T-helper 1 cell (primary cell): ENCODE data around the gene FAM83D.
A peak's percentile ranks its signal among the peaks of the same experiment; 100 is the strongest.
"Not testable (repeated sequence)": the region's sequence is repeated elsewhere in the genome, so short reads cannot be mapped to it uniquely, and the experiment has no call there.

ENCODE experiments used
- DNase-seq, 5 donors: peaks; one replicate each; pipeline ENCODE4 v3.0.0-alpha.2; 2012 to 2020

Gene FAM83D

DNA sequence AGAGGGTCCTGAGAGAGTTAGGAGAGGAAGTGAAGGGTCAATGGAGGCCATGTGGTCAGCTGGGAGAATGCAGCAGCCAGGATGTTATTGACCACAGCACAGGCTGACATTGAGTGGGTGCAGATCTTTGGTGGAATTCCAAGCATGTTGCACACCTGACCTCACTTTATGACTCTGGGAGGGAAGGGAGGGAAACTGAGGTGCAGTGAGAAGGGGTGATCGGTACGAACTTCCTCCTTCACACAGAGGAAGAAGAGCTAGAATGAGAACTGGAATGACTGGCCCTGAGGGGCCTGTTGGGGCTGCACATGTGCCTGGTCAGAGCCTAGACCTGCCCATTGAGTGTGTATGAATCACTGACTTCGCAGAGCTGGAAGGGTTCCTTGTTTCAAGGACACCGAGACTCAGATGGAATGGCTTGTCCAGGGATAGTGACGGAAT lies 9.8 kb downstream of the FAM83D start:
- no peak for DNase-seq

DNA sequence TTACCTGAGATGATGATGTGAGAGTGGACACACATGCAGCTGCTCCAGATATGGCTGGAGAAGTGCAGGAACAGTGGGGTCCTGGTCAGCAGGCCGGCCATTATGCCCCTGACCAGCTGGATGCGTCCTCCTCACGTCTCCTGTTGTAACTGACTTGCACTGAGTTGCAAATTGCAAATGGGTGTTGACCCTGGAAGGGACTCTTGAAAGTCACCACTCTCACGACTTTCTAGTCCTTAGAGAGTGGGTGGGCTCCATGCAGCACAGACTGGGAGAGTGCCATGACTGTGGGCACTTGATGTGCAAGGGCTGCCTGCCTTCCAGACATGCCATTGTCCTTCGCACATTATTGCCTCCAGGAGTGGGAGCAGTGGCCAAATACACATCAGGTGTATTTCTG lies 10.8 kb downstream of the FAM83D start:
- DNase-seq = no peak

DNA sequence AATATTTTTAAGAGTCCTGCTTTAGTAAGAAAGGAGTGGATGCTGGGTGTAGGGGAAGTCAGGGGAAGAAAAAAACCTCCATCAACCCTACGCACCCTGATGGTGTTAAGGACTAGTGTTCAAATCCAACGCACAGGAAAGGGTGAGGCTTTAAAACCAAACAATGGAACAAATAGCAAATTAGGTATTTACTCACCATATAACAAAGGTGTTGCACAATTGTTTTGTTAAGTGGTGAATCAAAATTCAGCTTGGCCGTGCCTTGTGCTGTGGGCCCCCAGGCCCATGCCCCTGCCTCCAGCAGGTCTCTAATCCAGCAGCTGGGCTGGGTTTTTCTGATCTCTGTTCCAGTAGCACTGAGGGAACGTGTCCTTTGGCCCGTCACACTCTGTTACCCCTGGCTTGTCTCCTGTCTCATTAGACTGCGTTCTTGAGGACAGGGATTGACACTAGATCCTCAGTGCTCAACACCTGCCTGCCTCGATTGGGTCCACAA lies 11.8 kb downstream of the FAM83D start:
- no peak for DNase-seq

DNA sequence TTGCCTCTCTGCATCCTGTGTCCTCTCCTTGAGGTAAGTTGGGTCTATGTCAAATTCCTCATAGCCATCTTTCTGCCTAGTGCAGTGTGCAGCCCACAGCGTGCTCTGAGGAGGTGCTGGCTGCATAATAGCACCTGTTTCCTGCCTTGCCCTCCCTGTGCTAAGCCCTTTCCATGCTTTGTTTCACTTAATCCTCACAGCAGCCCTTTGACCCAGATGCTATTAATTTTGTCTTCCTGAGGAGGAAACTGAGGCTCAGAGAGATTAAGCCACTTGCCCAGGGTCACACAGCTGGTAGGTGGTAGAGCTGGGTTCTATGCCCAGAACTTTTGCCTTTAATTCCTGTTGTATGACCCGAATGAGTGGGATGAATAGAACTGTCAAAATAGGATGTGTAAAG lies 13.5 kb downstream of the FAM83D start:
- no peak for DNase-seq

DNA sequence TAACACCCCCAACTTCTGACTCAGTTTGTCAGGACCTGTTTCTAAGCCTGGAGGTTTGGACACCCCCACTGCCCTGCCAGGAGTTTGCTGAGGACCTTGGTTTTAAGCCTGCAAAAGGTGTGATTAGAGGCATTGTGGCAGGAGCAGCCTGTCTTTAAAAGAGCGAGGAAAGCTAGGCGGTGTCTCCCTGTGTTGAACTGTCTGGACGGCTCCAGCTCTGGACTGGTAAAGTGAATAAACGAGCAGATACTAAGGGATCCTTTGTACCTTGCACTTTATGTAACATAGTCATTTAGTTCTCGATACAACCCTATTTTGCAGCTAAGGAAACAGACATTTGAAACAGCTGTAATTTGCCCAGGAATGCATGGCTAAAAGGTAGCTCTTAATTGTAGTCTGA lies 14.4 kb downstream of the FAM83D start:
- DNase-seq = no peak

DNA sequence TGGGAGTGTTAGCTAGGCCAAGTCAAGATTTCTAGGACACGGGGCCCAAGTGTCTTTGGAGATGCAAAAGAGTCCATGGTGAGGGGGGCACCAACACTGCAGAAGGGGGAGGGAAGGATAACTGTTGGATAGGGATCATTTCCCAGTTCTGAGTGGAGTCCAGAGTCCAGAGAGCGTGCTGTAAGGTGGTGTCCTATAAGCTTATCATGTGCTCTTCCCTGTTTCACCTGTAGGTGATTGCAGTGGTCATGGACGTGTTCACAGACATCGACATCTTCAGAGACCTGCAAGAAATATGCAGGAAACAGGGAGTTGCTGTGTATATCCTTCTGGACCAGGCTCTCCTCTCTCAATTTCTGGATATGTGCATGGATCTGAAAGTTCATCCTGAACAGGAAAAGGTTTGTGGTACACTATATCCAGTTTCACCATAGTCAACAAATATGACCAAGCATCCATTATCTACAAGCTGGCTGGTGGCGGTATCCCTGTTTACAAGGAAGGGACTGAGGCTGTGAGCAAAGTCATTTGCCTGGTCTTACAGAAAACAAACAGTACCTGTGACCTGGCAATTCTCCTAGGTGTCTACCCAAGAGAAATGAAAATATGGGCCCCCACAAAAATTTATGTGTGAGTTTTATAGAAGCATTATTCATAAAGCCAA lies 15.6 kb downstream of the FAM83D start:
- DNase-seq = no peak

DNA sequence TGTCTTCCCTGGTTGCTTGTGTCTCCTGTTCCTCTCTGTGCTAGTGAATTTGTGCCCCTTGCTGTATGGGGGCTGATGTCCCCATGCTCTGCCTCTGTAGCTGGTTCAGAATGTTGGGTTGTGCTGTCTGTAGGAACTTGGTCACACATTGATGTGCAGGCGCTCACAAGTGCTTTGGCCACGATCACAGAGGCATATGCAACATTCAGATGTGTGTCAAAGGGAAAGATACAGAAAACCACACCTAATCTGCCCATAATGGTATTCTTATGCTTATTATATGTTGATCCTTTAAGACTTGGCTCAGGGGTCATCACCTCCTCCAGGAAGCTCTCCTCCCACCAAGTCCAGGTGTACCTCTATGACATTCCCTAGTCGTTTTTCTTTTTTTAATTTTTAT lies 18.8 kb downstream of the FAM83D start:
- no peak for DNase-seq

DNA sequence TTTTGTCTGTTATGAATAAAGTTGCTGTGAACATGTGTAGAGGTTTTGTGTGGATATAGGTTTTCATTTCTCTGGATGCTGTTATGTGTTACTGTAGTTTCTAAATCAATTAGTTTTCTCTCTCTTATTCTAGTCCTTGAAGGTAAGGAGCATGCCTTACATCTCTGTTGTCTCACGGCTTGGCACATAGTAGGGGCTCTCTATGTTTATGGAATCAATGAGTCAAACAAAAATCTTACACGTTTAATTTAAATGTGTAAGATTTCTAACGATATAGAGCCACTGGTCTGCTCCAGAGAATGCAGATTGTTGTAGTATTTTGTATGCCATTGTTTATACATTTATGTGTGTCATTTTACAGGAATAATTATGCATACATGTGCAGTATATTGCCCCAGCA lies 20.6 kb downstream of the FAM83D start:
- no peak for DNase-seq

DNA sequence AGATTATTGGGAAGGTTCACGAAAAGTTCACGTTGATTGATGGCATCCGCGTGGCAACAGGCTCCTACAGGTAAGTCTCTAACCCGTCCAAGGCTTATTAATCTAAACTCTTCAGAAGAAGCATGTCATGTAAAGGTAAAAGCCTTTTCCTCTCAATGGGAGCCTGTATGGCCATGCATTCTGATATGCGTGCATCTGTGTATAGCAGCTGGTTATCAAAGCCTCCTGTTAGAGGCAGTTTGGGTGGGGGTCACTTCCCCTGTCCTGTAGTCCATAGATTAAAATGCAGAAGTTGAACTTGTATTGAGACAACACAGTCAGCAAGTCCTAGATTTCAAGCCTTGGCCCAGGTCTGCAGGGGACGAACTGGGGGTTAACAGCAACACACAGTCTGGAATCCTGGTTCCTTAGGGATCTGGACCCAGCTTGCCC lies 21.7 kb downstream of the FAM83D start:
- no peak for DNase-seq

DNA sequence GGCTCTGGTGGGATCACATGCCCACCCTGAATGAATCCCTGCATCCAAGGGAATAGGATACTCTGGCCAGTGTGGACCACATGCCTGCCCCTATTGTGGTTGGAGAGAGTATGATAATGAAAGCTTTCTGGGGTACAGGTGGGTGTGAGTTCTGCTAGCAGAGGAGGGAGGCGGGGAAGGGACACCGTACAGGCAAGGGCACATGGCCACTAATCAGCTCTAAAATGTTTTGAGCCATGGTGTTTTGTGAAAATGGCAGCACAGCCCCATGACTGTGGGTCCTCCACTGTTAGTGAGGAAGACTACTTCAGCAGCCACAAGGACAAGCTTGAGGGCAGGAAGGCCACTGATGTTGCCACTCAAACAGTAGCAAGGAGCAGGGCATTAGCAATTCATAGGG lies 24.0 kb downstream of the FAM83D start:
- DNase-seq = no peak

DNA sequence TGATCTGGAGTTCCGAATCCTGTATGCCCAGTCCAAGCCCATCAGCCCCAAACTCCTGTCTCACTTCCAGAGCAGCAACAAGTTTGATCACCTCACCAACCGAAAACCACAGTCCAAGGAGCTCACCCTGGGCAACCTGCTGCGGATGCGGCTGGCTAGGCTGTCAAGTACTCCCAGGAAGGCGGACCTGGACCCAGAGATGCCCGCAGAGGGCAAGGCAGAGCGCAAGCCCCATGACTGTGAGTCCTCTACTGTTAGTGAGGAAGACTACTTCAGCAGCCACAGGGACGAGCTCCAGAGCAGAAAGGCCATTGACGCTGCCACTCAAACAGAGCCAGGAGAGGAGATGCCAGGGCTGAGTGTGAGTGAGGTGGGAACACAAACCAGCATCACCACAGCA lies 25.4 kb downstream of the FAM83D start:
- DNase-seq = no peak

DNA sequence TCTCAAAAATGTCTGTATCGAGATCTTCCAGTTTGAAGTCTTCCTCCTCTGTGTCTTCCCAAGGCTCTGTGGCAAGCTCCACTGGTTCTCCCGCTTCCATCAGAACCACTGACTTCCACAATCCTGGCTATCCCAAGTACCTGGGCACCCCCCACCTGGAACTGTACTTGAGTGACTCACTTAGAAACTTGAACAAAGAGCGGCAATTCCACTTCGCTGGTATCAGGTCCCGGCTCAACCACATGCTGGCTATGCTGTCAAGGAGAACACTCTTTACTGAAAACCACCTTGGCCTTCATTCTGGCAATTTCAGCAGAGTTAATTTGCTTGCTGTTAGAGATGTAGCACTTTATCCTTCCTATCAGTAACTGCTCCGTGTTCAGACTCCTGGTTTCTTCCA lies 25.9 kb downstream of the FAM83D start:
- no peak for DNase-seq

DNA sequence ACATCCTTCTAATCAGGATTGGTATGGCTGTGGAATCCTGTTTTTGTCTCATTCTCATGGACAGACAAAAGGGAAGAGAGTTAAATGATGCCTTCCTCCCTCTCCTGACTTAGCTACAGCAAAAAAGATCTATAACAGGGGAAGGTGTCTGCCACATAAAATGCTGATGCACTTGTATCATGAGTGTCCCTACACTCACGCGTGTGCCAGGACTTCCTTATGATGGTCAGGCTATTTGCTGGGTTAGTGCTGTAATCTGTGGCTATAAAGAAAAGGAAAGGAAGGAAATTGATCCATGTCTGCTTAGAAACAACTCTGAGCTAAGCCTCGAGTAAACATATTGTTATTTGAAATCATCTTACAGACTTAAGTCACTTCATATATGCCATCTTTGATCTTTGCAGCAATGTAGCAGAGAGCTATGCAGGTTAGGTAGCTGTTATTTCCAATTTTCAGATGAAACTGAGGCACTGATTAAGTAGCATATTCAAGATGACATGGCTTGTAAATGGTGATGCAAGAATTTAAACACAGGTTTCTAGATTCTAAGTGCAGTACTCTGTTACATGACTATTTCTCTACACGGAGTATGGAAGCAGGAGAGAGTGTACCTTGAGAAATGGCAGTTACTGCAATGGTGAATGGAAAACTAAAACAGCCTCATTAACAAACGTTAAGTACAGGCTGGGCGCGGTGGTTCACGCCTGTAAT lies 27.6 kb downstream of the FAM83D start:
- no peak for DNase-seq

DNA sequence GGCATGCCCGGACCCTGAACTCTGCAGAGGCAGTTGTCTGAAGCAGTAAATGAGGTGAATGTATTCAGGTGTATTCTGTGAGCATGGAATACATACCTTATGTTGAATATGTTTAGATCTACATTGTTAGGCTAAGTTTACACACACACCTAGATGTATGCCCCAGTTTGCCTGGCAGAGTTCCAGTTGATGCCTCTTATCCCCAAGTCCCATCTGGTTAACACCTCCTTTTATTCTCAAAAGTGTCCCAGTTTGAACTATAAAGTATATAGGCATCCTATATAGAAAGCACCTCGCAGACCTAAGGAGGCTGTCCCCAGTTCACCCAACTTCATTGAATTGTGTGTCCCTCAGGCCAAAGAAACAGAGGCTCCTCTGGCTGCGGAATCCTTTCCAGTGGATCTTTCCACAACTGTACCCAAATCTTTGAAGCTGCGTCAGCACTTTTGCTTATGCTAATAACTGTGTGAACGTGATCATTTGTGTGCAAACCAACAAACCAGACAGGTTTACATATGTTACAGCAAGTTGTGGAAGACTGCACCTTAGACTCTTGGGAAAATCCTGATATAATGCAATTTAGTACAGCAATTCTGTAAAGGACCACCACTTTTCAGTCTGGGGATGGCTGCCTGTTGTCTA lies 31.1 kb downstream of the FAM83D start:
- DNase-seq = no peak

DNA sequence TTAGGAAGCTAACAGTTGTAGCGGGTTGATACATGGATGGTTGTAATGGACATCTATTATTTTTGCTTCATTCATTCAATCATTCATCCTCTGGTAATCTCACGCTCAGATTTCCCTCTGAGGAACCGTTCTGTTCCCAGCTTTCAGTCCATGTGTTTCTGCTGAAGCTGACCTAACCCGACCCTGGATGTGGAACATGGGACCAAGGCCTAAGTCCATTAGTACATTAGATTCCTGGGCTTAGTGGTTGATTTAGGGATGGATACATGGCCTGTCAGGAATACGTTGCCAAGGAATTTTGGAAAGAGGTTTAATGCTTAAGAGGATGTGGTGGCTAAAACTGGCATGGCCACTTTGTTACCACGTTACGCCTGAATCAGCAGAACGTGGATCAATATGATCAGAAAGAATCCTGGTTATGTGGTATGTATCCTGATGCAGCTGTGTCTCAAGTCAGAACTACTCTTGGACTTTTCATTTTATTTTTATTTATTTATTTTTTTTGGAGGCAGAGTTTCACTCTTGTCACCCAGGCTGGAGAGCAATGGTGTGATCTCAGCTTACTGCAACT lies 31.8 kb downstream of the FAM83D start:
- DNase-seq = no peak

DNA sequence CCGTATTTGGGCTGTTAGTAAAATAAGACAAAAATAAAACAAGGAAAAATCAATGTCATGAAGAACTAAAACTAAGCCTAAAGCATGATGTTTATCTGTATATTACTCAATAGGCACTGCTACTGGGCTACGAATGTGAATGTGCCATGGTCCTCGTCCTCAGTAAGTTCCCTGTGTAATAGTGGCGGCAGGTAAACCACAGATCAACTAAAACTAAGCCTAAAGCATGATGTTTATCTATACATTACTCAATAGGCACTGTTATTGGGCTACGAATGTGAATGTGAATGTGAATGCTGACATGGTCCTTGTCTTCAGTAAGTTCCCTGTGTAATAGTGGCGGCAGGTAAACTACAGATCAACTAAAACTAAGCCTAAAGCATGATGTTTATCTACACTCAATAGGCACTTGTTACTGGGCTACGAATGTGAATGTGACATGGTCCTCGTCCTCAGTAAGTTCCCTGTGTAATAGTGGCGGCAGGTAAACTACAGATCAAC lies 34.0 kb downstream of the FAM83D start:
- not testable (repeated sequence) for DNase-seq

DNA sequence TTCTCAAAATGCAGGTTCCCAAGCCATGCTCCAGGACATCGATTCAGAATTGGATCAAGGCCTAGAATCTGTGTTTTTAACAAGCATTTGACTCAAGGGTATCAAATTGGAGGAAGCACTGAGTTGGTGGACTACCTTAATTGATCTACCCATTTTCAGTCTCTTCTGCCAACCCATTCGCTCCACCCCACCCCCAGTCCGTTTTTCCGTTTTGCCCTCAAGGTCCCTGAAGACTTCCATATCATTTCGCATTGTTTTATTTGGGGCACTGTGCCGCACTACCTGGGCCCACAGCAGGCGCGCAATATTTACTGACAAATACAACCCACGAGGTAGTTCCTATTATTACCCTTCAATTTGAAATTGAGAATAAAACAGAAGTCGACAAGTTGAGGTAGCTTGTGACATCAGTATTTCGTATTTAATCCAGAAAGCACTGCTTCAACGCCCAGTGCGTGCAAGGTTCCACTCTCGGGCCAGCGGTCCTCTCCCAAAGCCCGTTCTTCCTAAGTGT lies 35.4 kb downstream of the FAM83D start:
- DNase-seq = peak in 1 of 5 donors; percentile 1

DNA sequence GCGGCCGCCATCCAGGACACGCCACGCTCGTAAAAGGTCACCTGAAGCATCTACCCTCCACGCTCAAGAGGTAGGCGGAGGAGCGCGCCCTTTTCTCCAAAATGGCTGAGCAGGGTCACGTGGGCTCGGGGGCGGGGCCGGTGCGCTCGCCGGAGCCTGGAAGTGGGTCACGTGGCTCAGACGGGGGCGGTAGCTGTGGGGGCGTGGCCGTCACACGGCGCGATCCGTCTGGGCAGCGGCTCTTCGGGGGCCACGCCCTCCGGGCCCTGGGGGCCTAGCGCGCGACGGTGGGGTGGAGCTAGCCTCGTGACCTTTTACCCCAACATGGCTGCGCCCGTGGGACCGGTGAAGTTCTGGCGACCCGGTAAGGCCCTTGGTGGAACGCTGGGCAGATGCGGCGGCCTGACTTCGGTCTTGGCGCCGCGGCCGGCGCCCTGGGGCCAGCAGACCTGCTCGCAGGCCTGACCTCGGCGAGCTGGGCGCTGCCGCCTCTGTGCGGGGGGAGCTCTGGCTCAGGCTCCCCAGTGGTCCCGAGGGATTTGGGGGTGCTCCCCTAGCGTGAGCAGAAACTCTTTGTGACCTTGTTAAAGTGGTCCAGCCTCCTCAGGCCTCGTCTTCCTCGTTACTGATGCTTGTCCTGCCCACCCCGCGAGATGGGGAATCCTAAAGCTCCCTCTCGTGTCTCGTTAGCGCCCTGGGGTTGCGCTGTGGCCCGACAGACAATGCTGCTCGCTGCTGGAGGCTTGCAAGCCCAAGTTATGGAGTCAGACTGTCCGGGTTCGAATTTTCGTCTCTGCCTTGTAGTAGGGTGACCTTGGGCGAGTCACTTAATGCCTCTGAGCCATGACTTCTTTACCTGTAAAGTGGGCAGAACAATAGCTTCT lies 36.1 kb downstream of the FAM83D start, which contains the start of gene DHX35:
Gene DHX35 (plus strand): TSS at position 301 of the 884 bp plus-strand sequence. CDS start 24 bp downstream, at position 325.
- peak; percentile 97 to 100 (median 98) for DNase-seq

DNA sequence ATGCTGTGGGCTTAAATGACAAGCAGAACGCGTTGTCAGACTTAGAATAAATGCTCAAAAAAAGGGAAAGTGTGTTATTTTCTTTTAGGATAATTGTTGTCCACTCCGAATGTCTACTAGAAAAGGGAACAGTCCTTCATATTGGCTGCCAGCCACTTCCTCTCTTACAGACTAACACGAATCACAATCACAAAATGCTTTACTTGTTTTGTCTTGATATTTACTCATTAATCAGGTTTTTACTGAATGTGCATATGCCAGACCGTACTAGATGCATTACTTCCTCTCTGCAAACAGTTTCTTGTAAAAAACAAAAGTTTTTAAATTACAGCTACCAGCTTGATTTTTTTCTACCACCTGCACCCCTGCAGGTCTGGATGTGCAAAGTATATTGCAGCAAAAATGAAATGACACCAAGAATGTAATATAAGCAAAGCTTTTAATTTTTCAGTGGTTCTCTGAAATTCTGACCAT lies 36.7 kb downstream of the FAM83D start:
- no peak for DNase-seq

DNA sequence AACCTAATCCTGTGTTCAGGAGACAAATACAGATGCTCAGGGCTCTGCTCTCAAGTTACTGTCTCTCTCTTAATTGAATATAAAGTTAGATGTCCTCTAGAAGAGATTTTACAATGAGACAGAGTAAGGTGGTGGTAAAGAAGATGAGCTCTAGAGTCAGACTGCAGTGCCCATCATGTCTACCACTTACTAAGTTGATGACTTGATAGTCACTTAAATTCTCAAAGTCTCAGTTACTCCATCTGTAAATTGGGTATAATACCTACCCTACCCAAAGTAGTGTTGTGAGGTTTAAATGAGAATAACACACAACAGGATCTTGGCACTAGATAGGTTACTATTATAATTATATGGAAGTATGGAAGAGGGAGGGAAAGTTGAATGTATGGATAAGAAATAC lies 37.5 kb downstream of the FAM83D start:
- no peak for DNase-seq

DNA sequence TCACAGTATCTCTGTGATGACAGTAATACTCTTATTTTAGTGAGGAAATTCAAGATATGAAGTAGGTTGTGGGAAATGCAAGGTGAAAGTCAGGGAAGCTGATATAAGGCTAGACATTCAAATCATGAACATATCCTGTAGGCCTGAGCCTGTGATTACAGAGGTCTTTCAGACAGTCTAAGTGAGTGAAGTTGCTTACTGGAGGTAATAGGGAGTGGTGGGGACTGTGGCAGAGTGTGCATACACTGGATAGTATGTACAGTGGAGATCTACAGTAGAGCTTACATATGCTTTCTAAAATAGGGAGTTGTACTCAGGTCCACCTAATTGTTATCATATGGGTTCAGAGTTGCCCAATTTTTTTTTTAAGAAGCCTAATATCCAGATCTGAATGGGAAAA lies 39.0 kb downstream of the FAM83D start:
- DNase-seq = no peak

DNA sequence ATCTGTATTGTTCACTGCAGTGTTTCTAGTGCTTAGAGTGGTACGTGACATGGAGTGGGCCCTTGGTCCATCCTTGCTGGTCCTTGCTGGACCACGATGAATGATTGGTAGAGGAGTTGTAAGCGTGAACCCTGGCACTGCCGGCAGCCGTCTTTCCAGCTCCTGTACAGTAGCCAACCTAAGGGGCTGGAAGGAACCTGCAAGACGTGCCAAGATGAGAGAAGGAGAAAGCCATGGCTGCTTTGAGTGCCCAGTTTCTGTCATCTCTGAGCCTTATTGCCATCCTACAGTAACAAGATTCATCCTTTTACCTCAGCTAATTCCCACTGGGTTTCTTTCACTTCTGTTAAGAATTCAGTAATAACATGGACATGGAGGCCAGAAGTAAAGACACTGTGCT lies 41.9 kb downstream of the FAM83D start:
- no peak for DNase-seq
